LNCAP (cell line): ENCODE results near the gene SHROOM4.

Source experiments
- TF ChIP-seq, protein P1 (sequence below): fragments of 450-650 bp; IDR thresholded peaks from 2 replicates; pipeline ENCODE4 v1.5.1; 2017; ENCODE audit warnings: mild to moderate bottlenecking

SHROOM4 gene

DNA sequence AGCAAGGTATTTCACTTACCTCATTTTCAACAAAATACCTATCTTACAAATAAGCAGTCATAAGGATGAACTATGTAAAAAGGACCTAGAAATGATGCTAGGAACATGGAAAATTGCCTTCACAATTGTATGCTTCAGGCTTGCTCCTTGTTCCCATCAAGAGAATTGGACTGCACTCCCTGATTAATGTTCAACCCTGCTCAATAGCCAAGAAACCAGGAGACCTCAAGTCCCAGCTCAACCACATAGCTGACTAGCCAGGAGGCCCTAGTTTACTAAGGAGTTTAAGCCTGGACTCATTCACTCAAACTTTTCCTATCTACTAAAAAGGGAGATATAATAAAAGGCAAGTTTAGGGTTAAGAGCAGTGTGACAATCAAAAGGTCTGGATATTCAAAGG lies 196.8 kb downstream of the SHROOM4 start:
- TF ChIP-seq, protein P1, sequence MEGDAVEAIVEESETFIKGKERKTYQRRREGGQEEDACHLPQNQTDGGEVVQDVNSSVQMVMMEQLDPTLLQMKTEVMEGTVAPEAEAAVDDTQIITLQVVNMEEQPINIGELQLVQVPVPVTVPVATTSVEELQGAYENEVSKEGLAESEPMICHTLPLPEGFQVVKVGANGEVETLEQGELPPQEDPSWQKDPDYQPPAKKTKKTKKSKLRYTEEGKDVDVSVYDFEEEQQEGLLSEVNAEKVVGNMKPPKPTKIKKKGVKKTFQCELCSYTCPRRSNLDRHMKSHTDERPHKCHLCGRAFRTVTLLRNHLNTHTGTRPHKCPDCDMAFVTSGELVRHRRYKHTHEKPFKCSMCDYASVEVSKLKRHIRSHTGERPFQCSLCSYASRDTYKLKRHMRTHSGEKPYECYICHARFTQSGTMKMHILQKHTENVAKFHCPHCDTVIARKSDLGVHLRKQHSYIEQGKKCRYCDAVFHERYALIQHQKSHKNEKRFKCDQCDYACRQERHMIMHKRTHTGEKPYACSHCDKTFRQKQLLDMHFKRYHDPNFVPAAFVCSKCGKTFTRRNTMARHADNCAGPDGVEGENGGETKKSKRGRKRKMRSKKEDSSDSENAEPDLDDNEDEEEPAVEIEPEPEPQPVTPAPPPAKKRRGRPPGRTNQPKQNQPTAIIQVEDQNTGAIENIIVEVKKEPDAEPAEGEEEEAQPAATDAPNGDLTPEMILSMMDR: no peak

GRCh38 chrX:50615570-50616158 lies 198.3 kb downstream of the SHROOM4 start:
- TF ChIP-seq, protein P1: no peak

GRCh38 chrX:50614460-50614859 lies 199.5 kb downstream of the SHROOM4 start:
- TF ChIP-seq, protein P1: no peak

- TF ChIP-seq, protein P1: no peak
Observed at GRCh38 chrX:50613846-50614245, 200.1 kb downstream of the SHROOM4 start.

GRCh38 chrX:50609796-50610195 lies 204.2 kb downstream of the SHROOM4 start:
- TF ChIP-seq, protein P1: no peak

DNA sequence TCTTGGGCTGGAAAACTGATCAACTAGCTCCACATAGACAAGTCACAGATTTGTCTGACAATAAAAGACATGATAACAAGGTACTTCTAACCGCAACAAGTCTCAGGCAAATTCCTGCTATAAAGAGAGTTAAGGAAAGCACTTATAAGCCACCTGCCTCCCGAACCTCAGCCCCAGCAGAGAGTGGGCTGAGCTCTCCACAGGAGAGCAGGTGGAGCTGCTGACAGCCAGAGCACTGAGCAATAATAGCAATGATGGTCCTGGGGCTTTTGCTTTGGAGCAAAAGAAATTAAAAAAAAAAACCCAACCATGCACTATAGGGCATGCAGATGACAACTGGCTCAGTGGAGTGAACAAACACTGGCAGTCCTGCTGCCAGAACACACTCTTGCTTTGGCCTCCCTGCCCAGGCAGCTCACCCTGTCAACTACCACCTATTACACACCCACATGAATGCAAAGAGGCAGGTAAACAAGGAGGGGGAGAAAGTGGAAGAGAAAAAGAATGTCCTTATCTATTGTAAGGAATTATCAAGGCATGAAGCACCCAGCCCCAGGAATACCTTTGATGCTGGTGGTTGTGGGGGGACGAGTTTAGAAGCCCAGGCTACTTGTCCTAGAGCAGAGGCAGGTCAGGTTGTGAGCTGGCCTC lies 207.6 kb downstream of the SHROOM4 start:
- TF ChIP-seq, protein P1: no peak

- TF ChIP-seq, protein P1: no peak
Observed at GRCh38 chrX:50596056-50596455, 217.9 kb downstream of the SHROOM4 start.
